ENCODE measurements around the gene MRPL34. TPM values are rescaled to one million over a fixed set of nuclear protein-coding genes. Genes with fewer than 3 reads are reported as not detected.

The MRPL34 gene
- total RNA-seq, 4 donors from 2014 or later = 131 to 173 (median 147) TPM

GRCh38 chr19:17341845-17342244 is 36.2 kb downstream of the MRPL34 start:
- no peak overlapping the region for H3K27ac ChIP-seq (replicated peaks in 1 of 4)
- H3K27me3 ChIP-seq = no peaks in the 10 kb centered on the region
- DNase-seq (ENCODE audit: extremely low spot score) = no peak
- H3K36me3 ChIP-seq = peaks cover 0 to 31% (median 15%) of the 10 kb centered on the region in 4 donors
- peaks cover 19 to 36% (median 29%) of the 10 kb centered on the region in 4 donors for H3K4me1 ChIP-seq
- WGBS = 87% methylated on average over 7 of the region's 7 CpGs
- TF ChIP-seq POLR2AphosphoS5 (IDR thresholded peaks at IDR 0.05) (no peak), CTCF (IDR thresholded peaks at IDR 0.05) (no peak), POLR2A (IDR thresholded peaks at IDR 0.05; ENCODE audit: low read depth) (no peak), EP300 (IDR thresholded peaks at IDR 0.05) (no peak)
- intact Hi-C loops (cut with DNase I) = no loop called here
- no peak overlapping the region for H3K4me3 ChIP-seq
- no peaks in the 10 kb centered on the region for H3K9me3 ChIP-seq

- intact Hi-C loops (cut with DNase I) = loop anchor here (2.0 to 5.0 kb wide), 2 partner anchors 41 to 121 kb away; no protein-coding TSS in a partner anchor
- TF ChIP-seq POLR2A (IDR thresholded peaks at IDR 0.05; ENCODE audit: low read depth) (no peak), EP300 (IDR thresholded peaks at IDR 0.05) (no peak), POLR2AphosphoS5 (IDR thresholded peaks at IDR 0.05) (peak in 1 of 2 donors; percentile 30), CTCF (IDR thresholded peaks at IDR 0.05) (peak in 2 of 3 experiments; percentile 91 to 96)
- peaks cover 0 to 22% (median 0%) of the 10 kb centered on the region in 4 donors for H3K27me3 ChIP-seq
- no peak overlapping the region for H3K4me3 ChIP-seq
- H3K27ac ChIP-seq (replicated peaks in 1 of 4) = peak overlapping the region; percentile 38 to 69 (median 50)
- H3K4me1 ChIP-seq = peaks cover 28 to 39% (median 33%) of the 10 kb centered on the region in 4 donors
- peaks cover 0 to 15% (median 7%) of the 10 kb centered on the region in 4 donors for H3K36me3 ChIP-seq
- no peak for DNase-seq (ENCODE audit: extremely low spot score)
- H3K9me3 ChIP-seq = no peaks in the 10 kb centered on the region
- 17% methylated on average over 20 of the region's 24 CpGs for WGBS
Measured at GRCh38 chr19:17346109-17346671, 40.5 kb downstream of the MRPL34 start.

GRCh38 chr19:17347361-17347760 is 41.7 kb downstream of the MRPL34 start:
- Histone ChIP-seq H3K27ac (replicated peaks in 1 of 4) (peak overlapping the region; percentile 38 to 69 (median 50)), H3K9me3 (no peaks in the 10 kb centered on the region), H3K36me3 (peaks cover 0 to 3% (median under 1%) of the 10 kb centered on the region in 4 donors), H3K4me3 (no peak overlapping the region), H3K4me1 (peaks cover 28 to 44% (median 37%) of the 10 kb centered on the region in 4 donors), H3K27me3 (peaks cover 0 to 34% (median 0%) of the 10 kb centered on the region in 4 donors)
- TF ChIP-seq POLR2AphosphoS5 (IDR thresholded peaks at IDR 0.05) = no peak
- no peak for TF ChIP-seq CTCF (IDR thresholded peaks at IDR 0.05)
- TF ChIP-seq POLR2A (IDR thresholded peaks at IDR 0.05; ENCODE audit: low read depth) = no peak
- TF ChIP-seq EP300 (IDR thresholded peaks at IDR 0.05) = no peak
- 23% methylated on average over 6 of the region's 6 CpGs for WGBS
- intact Hi-C loops (cut with DNase I) = loop anchor here (2.0 to 5.0 kb wide), 2 partner anchors 39 to 120 kb away; no protein-coding TSS in a partner anchor
- DNase-seq (ENCODE audit: extremely low spot score) = no peak

GRCh38 chr19:17347877-17348276 is 42.2 kb downstream of the MRPL34 start:
- Histone ChIP-seq H3K27me3 (peaks cover 0 to 39% (median 0%) of the 10 kb centered on the region in 4 donors), H3K9me3 (no peaks in the 10 kb centered on the region), H3K4me3 (no peak overlapping the region), H3K27ac (replicated peaks in 1 of 4) (peak overlapping the region; percentile 38 to 69 (median 50)), H3K36me3 (no peaks in the 10 kb centered on the region), H3K4me1 (peaks cover 31 to 47% (median 40%) of the 10 kb centered on the region in 4 donors)
- no peak for DNase-seq (ENCODE audit: extremely low spot score)
- TF ChIP-seq POLR2A (IDR thresholded peaks at IDR 0.05; ENCODE audit: low read depth) (no peak), CTCF (IDR thresholded peaks at IDR 0.05) (no peak)
- 65% methylated on average over 2 of the region's 2 CpGs for WGBS
- intact Hi-C loops (cut with DNase I) = loop anchor here (2.0 to 5.0 kb wide), 2 partner anchors 39 to 119 kb away; no protein-coding TSS in a partner anchor
